ENCODE measurements around the gene EPHA6. TPM values are rescaled to one million over a fixed set of nuclear protein-coding genes. Genes with fewer than 3 reads are reported as not detected.

Gene EPHA6
- total RNA-seq, 2 donors from 2014 or later: 0.22 to 3.0 TPM

DNA sequence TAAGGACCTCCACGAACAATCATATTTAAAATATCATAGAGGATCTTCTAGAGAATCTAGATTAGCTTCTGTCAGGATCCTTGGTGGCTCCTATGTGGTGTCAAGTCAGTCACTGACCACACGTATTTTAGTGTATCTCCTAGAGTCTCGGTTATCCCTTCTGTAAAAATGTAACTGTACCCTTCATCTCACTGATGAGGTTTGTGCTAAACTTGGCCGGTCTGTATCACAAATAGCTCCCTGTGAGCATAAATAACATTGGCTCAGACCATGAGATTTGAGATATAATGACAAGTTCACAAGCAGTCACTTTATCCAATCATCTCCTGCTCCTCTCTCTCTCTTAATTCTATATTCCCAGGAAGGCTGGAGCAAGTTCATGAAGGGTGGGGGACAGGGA lies 856.6 kb downstream of the EPHA6 start:
- H3K27me3 ChIP-seq: no peaks in the 10 kb centered on the region
- no peaks in the 10 kb centered on the region for H3K9me3 ChIP-seq
- no peak overlapping the region for H3K9ac ChIP-seq (ENCODE audit: low read depth in 2 of 2, low read length in 2 of 2)
- H3K36me3 ChIP-seq: no peaks in the 10 kb centered on the region
- H3K4me3 ChIP-seq: no peak overlapping the region
- intact Hi-C loops (cut with DNase I): no loop called here
- no peak for TF ChIP-seq CTCF (IDR thresholded peaks at IDR 0.05)
- H3K4me1 ChIP-seq: no peaks in the 10 kb centered on the region
- DNase-seq: no peak
- H3K27ac ChIP-seq: no peak overlapping the region

- intact Hi-C loops (cut with DNase I): no loop called here
Measured at GRCh38 chr3:97673357-97673997, 859.1 kb downstream of the EPHA6 start.

GRCh38 chr3:97674461-97674860 lies 860.1 kb downstream of the EPHA6 start:
- no peak overlapping the region for H3K4me3 ChIP-seq
- no peaks in the 10 kb centered on the region for H3K27me3 ChIP-seq
- H3K36me3 ChIP-seq: no peaks in the 10 kb centered on the region
- DNase-seq: no peak
- no peak for TF ChIP-seq CTCF (IDR thresholded peaks at IDR 0.05)
- no peaks in the 10 kb centered on the region for H3K9me3 ChIP-seq
- no peak overlapping the region for H3K9ac ChIP-seq (ENCODE audit: low read depth in 2 of 2, low read length in 2 of 2)
- H3K4me1 ChIP-seq: no peaks in the 10 kb centered on the region
- no peak overlapping the region for H3K27ac ChIP-seq
- intact Hi-C loops (cut with DNase I): no loop called here

More at GRCh38 chr3:97673357-97673997, 859.1 kb downstream of the EPHA6 start:
- H3K9me3 ChIP-seq: no peaks in the 10 kb centered on the region
- H3K4me1 ChIP-seq: no peaks in the 10 kb centered on the region
- DNase-seq: no peak
- H3K27ac ChIP-seq: no peak overlapping the region
- H3K9ac ChIP-seq (ENCODE audit: low read depth in 2 of 2, low read length in 2 of 2): no peak overlapping the region
- H3K27me3 ChIP-seq: no peaks in the 10 kb centered on the region
- TF ChIP-seq CTCF (IDR thresholded peaks at IDR 0.05): no peak
- no peaks in the 10 kb centered on the region for H3K36me3 ChIP-seq
- no peak overlapping the region for H3K4me3 ChIP-seq

DNA sequence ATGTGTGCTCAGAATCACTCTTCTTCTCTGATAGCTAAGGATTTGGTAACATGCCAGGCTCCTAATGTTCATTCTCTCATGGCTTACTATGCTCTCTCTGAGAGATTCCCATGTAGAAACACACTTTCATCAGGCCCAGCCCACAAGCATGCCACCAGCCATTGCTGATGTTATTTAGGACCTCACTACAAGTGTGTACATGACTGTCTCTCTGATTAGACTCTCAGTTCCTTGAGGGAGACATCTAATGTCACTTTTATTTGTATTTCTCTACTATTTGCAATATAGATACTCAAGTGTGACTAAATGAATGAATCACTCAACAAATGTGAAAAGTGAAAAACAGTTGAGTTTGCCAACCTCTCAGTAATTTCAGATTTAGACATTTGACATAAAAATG lies 865.8 kb downstream of the EPHA6 start:
- intact Hi-C loops (cut with DNase I): no loop called here
- DNase-seq: no peak
- Histone ChIP-seq H3K36me3 (no peaks in the 10 kb centered on the region), H3K9me3 (no peaks in the 10 kb centered on the region), H3K4me3 (no peak overlapping the region), H3K27ac (no peak overlapping the region), H3K27me3 (no peaks in the 10 kb centered on the region), H3K4me1 (no peaks in the 10 kb centered on the region), H3K9ac (ENCODE audit: low read depth in 2 of 2, low read length in 2 of 2) (no peak overlapping the region)
- no peak for TF ChIP-seq CTCF (IDR thresholded peaks at IDR 0.05)

DNA sequence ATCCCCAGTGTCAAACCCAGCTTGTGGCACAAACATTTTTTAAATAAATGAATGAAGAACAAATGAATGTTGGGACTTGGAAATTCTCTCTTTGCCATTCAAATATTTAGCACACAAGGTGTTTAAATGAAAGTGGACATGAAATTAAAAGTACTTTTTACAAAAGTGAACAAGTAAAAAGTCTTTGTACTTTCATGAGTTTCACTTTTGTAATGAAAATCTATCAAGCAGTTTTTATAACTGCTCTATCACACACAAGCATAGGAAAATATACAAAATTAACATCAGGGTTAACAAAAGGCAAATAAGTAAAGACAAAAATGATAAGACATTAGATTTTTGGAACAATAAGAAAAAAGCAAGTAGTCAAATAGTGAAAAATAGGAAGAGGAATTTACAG lies 866.3 kb downstream of the EPHA6 start:
- no peak overlapping the region for H3K9ac ChIP-seq (ENCODE audit: low read depth in 2 of 2, low read length in 2 of 2)
- no peak for DNase-seq
- no peaks in the 10 kb centered on the region for H3K36me3 ChIP-seq
- no peaks in the 10 kb centered on the region for H3K27me3 ChIP-seq
- no peak overlapping the region for H3K4me3 ChIP-seq
- intact Hi-C loops (cut with DNase I): no loop called here
- H3K9me3 ChIP-seq: no peaks in the 10 kb centered on the region
- no peaks in the 10 kb centered on the region for H3K4me1 ChIP-seq
- H3K27ac ChIP-seq: no peak overlapping the region
- no peak for TF ChIP-seq CTCF (IDR thresholded peaks at IDR 0.05)

Data from colonic mucosa (tissue), 4 donors.